Activated gamma-delta T cell treated with Interleukin-2 at 50 U/mL for 16 hours (primary cell): ENCODE results near the gene KLK6.
"Not testable (repeated sequence)": the region's sequence is repeated elsewhere in the genome, so short reads cannot be mapped to it uniquely, and the experiment has no call there.

Source experiments
- DNase-seq: peaks from one replicate; pipeline ENCODE4 v3.0.0-alpha.2; 2020

The KLK6 gene

DNA sequence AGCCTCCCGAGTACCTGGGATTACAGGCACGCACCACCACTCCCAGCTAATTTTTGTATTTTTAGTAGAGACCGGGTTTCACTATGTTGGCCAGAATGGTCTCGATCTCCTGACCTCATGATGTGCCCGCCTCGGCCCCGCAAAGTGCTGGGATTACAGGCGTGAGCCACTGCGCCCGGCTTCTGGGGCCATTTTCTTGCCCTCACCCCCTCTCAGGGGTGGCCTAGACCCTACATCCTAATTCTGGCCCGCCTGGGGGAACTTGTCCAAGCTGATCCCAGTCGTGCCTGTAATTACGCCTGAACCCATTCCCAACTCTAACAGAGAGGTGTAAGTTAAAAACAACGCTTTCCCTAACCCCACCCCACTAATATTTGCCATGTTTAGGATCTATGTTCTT is 15.0 kb upstream of the KLK6 start:
- DNase-seq: not testable (repeated sequence)

DNA sequence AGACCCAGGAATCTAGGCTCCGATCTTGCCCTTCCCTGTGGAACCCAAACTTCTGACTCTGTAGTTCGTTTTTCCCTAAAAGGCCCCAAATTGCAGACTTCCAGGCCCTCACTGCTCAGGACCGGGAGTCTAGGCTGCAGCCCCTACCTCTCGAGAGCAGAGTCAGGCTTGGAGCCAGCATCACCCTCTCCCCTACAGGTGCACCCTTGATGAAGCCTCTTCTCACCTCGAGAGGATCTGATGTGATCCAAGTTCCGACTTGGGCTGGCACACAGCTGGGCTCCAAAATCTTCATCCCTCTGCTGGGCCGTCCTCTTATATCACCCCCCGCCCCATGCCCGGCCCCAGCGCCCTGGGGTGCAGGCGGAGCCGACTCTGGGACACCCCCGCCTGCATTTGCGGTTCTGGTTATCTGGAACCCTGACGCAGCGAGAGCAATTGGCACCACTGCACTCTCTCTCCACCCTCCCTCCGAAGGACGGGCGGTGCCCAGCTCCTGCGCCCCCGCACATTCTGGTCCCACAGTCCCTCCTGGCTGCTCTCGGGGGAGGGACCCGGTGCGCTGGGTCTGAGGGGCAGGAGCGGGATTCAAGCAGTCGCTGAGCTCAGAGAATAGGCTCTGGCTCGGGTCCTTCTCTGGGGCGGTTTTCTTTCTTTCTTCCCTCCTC is 14.4 kb upstream of the KLK6 start, which contains the start of gene KLK7:
Gene KLK7 (minus strand): TSS at position 293 of the 668 bp plus-strand sequence. CDS start 1,518 bp downstream, outside the sequence.
- no peak for DNase-seq

DNA sequence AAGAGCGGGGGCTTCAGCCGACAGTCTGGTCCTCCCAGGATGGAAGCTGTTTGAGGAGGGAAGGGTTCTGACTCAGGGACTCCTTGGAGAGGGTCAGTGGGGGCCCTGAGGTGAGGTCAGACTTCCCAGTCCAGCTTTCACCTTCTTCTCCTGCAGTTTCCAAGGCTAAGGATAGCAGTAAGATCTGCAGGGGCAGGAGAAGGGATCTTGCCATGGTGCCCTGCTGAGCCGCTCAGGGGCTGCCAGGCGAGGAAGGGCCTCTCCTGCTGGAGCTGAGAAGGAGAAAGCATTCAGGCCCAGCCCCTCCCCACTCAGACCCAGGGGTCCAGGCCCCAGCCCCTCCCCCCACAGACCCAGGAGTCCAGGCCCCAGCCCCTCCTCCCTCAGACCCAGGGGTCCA is 12.8 kb upstream of the KLK6 start:
- DNase-seq: no peak

DNA sequence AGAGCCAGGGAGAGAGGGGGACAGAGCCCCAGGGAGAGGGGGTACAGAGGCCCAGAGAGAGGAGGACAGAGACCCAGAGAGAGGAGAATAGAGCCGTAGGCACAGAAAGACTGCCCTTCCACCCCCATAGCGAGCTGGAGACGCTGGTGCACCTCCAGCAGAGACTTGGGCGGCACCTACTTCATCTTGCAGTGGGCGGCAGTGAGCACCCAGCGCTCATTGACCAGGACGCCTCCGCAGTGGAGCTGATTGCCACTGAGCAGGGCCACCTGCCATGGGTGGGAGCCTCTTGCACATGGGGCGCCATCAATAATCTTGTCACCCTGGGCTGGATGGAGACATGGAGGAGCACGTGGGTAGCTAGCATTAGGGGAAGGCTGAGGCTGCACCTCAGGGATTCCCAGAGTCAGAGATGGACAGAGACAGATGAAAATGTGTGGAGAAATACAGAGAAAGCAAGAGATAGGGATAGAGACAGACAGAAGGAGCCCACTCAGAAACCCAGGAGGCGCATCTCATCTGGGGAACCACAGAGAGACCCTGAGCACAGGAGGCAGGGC is 12.3 kb upstream of the KLK6 start:
- no peak for DNase-seq

DNA sequence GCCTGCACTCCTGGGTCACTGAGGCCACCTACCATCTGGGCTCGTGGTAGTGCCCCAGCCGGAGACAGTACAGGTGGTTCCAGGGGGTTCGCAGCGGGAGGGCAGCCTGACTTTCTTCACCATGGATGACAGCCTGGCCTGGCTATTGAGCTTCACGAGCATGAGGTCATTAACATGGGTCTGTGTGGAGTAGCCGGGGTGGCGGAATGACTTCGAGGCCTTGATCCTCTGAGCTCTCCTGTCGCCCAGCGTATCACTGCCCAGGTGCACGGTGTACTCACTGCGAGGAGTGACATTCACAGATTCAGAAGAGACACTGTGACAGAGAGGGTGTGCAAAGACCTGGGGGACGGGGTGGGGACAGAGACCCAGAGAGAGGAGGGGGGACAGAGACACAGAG is 10.8 kb upstream of the KLK6 start:
- no peak for DNase-seq

DNA sequence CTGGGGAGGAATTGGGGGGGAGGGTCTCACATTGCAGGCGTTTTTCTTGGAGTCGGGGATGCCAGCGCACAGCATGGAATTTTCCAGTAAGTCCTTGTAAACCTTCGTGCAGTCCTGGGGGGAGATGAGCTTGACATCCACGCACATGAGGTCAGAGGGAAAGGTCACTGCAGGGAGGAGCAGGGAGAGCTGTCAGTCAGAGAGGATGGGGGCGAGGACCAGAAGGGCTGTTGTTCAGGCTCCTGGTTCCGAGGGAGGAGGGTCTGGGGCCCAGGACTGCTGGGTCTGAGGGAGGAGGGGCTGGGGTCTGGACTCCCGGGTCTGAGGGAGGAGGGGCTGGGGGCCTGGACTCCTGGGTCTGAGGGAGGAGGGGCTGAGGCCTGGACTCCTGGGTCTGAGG is 10.4 kb upstream of the KLK6 start:
- no peak for DNase-seq

DNA sequence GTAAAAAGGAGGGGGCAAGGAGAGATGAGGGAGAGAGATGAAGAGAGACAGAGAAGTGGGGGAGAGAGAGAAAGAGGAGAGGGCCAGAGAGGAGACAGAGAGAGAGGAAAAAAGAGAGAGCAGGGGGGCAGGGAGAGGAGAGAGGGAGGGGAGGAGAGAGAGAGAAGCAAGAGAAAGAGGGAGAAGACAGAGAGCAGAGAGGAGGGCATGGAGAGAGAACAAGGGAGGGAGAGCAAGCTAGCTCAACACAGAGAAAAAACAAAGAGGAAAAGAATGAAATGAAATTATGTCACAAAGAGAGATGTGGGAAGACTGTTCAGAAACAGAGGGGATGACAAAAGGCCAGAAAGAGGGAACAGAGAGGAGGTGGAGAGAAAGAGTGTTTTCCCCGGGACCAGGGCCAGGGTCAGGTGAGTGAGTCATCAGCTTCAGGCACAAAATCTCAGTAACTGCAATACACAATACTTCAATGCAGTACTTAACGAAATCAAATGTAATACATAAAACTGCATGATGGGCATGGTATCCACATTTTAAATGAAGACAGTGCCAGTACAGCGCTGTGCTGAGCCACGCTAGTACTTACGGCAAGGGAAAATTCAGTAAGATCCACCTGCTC is 9.5 kb upstream of the KLK6 start:
- DNase-seq: no peak

DNA sequence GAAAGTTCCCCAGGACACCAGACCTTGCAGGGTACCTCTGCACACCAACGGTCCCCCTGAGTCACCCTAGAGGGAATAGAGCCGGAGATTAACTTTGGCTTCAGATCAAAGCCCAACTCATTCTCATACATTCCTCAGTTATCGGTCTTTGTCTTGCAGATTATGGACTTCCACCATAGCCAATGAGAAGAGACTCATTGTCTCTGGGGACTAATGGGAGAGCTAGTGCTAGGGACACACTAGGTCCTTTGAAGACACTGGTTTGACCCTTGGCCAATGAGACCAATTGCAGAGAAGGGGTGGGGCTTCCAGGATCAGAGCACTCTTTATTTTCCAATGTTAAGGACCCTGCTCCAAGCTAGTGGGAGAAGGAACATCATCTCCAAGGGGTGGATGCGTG is 8.2 kb upstream of the KLK6 start:
- no peak for DNase-seq

DNA sequence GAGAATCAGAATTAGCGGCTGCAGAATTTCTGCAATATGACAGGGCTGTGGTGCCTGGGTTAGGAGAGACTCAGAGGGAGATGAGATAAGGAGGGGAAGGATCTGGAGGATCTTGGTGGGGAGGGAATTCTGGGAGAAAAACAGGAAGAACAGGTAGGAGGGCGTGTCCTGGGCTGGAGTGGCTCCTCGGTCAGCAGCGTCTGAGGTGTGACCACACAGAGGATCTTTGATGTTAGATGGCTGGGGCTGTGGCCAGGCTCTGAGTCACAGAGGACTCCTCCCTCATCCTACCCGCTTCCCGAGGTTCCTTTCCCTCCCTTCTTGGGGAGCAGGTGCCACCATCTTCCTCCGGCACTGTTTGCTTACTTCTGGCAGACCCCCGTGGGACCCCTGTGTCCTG is 6.4 kb upstream of the KLK6 start:
- DNase-seq: no peak

DNA sequence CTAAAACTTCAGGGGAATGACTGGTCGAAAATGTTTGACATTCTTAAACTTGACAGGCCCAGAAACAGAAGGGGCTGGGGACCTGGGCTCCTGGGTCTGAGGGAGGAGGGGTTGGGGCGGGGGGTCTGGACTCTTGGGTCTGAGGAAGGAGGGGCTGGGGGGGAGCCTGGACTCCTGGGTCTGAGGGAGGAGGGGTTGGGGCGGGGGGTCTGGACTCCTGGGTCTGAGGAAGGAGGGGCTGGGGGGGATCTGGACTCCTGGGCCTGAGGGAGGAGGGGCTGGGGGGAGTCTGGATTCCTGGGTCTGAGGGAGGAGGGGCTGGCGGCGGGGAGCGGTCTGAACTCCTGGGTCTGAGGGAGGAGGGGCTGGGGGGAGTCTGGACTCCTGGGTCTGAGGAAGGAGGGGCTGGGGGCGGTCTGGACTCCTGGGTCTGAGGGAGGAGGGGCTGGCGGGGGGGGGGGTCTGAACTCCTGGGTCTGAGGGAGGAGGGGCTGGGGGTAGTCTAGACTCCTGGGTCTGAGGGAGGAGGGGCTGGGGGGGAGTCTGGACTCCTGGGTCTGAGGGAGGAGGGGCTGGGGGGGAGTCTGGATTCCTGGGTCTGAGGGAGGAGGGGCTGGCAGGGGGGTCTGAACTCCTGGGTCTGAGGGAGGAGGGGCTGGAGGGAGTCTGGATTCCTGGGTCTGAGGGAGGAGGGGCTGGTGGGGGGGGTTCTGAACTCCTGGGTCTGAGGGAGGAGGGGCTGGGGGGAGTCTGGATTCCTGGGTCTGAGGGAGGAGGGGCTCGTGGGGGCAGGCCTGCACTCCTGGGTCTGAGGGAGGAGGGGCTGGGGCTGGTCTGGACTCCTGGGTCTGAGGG is 5.5 kb upstream of the KLK6 start:
- DNase-seq: no peak

DNA sequence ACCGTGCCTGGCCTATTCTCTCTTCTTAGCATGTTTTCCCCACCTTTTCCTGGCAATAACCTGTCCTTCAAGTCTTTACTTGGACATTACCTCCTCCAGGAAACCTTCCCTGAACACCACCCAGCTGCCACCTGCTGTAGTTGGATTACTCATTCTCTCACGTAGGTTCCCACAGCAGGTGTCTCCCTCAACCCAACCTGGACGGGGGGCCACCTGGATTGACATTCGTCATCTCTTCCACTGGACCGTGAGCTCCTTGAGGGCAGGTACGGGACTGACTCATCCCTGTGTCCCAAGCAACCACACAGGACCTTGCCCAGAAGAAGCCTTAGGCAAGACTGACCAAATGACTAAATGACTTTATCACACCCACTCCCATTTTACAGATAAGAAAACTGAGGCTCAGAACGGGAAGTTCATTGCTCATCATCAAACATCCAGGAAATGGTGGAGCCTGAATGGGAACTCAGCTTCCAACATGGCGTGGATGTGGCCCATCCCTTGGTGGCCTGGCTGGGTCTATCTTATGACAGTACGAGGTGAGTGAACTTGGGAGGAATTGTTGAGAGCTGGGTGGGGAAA is 3.5 kb upstream of the KLK6 start:
- no peak for DNase-seq

DNA sequence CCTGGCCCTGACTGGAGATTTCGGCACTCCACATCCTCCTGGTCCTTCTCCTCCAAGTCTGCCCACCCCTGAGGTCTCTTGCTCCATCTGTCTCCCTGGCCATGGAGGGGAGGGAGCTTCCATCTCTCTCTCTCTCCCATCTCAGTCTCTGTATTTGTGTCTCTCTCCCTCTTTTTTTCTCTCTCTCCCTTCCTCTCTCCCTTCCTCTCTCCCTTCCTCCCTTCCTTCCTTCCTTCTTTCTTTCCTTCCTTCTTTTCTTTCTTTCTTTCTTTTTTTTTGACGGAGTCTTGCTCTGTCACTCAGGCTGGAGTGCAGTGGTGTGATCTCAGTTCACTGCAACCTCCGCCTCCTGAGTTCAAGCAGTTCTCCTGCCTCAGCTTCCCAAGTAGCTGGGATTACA is 419 bp upstream of the KLK6 start:
- DNase-seq: not testable (repeated sequence)

DNA sequence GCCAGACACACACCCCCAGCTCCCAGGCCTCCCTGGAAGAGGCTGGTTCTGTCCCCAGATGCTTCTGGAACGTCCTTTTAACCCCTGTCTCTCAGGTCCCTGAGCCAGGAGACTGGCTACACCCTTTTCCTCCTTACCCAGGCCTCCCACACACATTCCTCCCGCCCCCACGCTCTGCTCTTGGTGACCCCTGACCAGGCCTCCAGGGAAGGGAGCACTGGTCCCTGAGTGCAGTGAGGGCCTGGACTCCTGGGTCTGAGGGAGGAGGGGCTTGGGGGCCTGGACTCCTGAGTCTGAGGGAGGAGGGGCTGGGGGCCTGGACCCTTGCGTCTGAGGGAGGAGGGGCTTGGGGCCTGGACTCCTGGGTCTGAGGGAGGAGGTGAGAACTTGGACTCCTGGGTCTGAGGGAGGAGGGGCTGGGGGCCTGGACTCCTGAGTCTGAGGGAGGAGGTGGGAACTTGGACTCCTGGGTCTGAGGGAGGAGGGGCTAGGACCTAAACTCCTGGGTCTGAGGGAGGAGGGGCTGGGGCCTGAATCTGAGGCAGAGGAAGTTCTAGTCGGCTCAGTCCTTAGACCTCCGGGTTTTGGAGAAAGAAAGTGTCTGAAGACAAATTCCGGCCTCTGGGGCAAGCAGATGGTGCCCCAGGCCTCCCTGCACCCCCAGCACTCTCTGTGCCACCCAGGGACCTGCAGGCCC is 527 bp downstream of the KLK6 start:
- no peak for DNase-seq

DNA sequence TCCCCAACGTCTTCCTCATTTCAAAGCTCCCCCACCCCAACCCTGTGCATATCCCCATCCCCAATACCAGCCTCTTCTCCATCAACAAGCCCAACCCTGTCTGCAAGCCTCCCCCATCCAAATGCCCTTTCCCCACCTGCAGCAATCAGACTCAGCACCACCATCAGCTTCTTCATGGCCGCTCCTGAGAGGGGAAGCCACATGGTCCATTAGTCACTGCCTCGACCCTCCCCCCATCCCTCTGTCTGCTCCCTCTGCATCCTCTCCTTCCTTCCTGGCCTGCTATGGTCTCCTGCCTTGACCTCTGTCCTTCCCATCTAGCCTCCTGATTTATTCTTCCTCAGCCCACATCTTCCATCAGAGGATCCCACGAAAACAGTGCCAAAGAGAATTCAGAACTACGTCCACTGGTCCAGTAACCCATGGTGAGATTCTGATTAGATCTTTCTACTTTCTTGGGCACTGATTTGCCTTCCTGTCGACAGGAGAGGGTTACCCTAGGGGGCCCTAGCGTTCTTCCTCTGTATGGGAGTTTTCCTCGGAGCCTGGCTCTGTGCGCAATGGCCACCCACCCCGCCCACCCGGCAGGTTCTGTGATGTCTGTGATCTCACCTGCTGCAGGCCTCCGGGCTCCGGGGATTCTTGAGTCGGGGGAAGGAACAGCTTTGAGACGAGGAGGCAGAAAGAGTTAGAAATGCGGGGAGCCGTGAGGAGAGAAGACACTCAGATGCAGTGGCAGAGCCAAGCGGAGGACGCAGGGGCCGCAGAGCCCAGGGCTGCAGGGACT is 1.3 kb downstream of the KLK6 start:
- DNase-seq: no peak

DNA sequence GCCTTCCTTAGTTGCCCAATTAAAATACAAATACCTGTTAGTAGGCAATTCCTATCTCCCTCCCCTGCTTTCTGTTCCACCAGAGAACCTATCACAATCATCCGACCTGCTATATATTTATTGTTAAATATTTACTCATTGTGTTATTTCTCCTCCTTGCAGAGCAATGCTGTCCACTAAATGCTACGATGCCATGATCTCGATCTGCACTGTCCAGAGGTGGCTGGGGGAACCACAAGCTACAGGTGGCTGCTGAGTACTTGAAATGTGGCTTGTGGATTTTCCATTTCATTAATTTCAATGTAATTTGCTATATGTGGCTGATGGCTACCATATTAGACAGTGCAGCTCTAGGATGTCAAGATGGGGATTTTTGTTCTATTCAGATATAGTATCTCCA is 5.1 kb downstream of the KLK6 start:
- DNase-seq: no peak

DNA sequence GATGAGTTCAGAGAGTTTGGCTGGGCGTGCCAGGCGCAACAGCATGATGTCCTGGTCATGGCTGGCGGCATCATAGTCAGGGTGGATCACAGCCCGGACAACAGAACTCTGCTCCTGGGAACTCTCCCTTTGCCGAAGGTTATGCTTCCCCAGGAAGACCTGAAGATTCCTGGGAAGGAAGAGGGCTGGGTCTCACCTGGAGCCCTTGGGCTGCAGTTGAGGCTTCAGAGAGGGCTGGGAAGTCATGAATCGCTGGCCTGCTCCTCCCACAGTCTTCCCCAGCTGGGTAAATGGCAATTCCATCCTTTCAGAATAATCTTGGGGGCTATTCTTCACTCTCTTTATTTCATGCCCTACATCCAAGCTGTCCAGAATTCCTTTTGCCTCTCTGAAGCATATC is 6.0 kb downstream of the KLK6 start:
- DNase-seq: no peak

DNA sequence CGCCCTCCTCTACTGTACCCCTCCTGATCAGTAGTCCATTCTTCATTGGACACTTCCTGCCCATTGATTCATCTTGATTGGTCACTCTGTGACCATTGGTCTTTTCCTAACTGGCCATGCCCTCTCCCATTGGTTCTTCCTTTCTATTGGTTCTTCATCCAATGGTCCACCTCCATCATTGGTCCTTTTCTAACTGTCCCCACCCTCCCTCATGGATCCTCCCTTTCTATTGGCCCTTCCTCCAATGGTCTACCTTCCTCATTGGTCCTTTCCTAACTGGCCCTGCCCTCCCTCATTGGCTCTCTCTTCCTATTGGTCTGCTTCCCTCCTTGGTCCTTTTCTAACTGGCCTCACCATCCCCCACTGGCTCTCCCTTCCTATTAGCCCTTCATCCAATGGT is 7.1 kb downstream of the KLK6 start:
- DNase-seq: no peak

DNA sequence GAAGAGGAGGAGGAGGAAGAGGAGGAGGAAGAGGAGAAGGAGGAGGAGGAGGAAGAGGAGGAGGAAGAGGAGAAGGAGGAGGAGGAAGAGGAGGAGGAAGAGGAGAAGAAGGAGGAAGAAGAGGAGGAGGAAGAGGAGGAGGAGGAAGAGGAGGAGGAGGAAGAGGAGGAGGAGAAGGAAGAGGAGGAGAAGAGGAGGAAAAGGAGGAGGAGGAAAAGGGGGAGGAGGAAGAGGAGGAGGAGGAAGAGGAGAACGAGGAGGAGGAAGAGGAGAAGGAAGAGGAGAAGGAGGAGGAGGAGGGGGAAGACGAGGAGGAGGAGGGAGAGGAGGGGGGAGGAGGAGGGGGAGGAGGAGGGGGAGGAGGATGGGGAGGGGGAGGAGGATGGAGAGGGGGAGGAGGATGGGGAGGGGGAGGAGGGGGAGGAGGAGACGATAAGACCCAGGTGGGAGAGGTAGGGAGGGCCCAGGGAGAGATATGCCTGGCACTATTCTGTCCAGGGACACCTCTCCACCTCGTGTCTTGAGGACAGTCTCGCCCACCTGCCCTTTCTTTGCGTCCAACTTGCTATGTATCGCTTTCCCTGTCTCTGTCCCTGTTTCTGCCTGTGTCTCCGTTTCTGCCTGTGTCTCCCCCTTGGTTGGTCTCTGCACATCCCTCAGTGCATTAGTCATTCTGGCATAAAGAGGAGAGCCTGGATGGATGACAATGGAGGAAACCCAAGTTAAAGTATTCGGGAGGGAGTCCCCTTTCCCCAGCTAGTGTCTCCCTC is 9.5 kb downstream of the KLK6 start:
- DNase-seq: no peak

DNA sequence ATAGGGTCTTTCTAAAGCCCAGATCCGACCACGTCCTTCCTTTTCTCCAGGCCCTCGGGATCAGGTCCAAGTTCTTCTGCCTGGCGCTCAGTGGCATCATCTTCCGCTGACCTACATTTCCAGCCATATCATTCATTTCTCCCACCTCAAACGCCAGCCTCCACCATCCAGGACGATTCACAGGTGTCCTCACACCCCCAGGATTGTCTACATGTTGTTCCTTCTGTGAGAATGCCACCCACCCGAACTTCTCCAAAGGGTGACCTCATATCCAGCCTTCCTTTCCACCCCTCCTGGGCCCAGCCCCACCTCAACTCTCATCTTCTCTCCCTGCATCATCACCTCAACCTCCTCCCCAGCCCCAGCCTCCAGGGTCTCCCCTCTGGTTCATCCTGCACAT is 11.8 kb downstream of the KLK6 start:
- DNase-seq: no peak

DNA sequence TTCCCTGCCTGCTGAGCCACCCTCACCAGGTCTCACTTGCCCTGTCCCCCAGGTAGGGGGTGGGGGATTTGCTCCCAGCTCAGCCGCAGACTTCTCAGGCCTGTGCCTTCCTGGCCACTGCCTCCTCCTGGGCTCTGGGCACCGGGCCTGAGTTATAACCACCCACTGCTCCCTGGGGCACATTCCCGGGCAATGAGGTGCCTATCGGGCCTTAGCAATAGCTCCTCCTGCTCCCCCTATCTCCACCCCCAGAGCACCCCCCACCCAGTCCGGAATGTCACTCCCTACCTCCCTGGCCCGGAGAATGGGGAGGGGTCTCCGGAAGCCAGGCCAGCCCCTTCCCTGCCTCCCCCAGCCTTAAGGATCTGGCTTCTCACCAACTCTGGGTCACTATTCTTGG is 16.5 kb downstream of the KLK6 start, which contains the start of gene KLK5:
Gene KLK5 (minus strand): TSS at position 129 of the 400 bp plus-strand sequence. CDS start 381 bp downstream, outside the sequence.
- no peak for DNase-seq

DNA sequence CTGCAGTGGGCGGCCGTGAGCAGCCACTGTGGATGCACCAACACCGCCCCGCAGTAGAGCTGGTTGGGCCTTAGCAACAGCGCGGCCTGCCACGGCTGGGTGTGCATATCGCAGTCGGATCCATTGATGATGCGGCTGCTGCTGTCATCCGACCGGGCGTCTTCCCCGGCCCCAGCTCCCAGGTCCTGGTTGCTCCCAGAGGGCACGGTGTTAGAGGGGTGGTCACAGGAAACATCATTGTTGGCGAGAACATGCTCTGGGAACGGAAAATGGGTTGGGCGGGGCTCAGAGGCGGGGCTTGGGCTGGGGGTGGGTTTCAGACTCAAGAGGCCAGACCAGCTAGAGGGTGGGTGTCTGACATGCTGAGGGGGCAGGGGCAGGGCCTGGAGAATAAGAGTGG is 19.5 kb downstream of the KLK6 start:
- DNase-seq: no peak
